HepG2 (cell line): Measurements from ENCODE around the gene CDC37L1. TPM values are rescaled to one million over a fixed set of nuclear protein-coding genes. Genes with fewer than 3 reads are reported as not detected.

Source experiments
- AGO1 ChIP-seq: fragments of 200-400 bp; formaldehyde crosslinking; IDR thresholded peaks from 2 replicates; pipeline ENCODE4 v1.6.1; 2017; ENCODE audit warnings: mild to moderate bottlenecking, low read depth, low read length, moderate library complexity; ENCODE audit not compliant: poor library complexity, severe bottlenecking
- FOXA3 ChIP-seq: IDR thresholded peaks from 2 replicates; pipeline ENCODE4 v1.6.1; 2016; ENCODE audit warnings: missing genetic modification reagents, missing compliant biosample characterization
- GPN1 ChIP-seq: sonication (generic); formaldehyde crosslinking; IDR thresholded peaks from 2 replicates; pipeline ENCODE4 v1.5.1; 2020; ENCODE audit warnings: missing genetic modification reagents, borderline replicate concordance
- HDAC2 ChIP-seq: sonication (generic); formaldehyde crosslinking; IDR thresholded peaks from 2 replicates; pipeline ENCODE4 v1.4.0; 2020; ENCODE audit warnings: missing genetic modification reagents
- JUNB ChIP-seq: sonication (generic); formaldehyde crosslinking; IDR thresholded peaks from 2 replicates; pipeline ENCODE4 v1.8.0; 2022; ENCODE audit warnings: missing genetic modification reagents, mild to moderate bottlenecking, borderline replicate concordance
- KDM4B ChIP-seq: sonication (generic); formaldehyde crosslinking; IDR thresholded peaks from 2 replicates; pipeline ENCODE4 v1.4.0; 2020; ENCODE audit warnings: missing genetic modification reagents
- KDM5A ChIP-seq: fragments of 200-600 bp; sonication (generic); IDR thresholded peaks from 2 replicates; pipeline ENCODE4 v1.7.0; 2018; ENCODE audit warnings: antibody characterized with exemption, mild to moderate bottlenecking, low read length, borderline replicate concordance
- KLF13 ChIP-seq: sonication (generic); formaldehyde crosslinking; IDR thresholded peaks from 2 replicates; pipeline ENCODE4 v1.4.0; 2020; ENCODE audit warnings: mild to moderate bottlenecking, missing genetic modification reagents
- NCOA2 ChIP-seq: sonication (generic); formaldehyde crosslinking; IDR thresholded peaks from 2 replicates; pipeline ENCODE4 v1.8.0; 2022; ENCODE audit warnings: inconsistent platforms
- NKX3-1 ChIP-seq: sonication (generic); formaldehyde crosslinking; IDR thresholded peaks from 2 replicates; pipeline ENCODE4 v1.5.0; 2020; ENCODE audit warnings: missing genetic modification reagents
- NR1H2 ChIP-seq: sonication (generic); formaldehyde crosslinking; IDR thresholded peaks from 2 replicates; pipeline ENCODE4 v1.8.1; 2022; ENCODE audit warnings: low read depth, missing genetic modification reagents, borderline replicate concordance
- POGK ChIP-seq: sonication (generic); formaldehyde crosslinking; conservative IDR thresholded peaks from 2 replicates; pipeline ENCODE4 v1.8.0; 2022; ENCODE audit warnings: mild to moderate bottlenecking, moderate library complexity, missing genetic modification reagents
- POLR2AphosphoS5 ChIP-seq: IDR thresholded peaks from 2 replicates; pipeline ENCODE4 v1.6.1; 2012; ENCODE audit warnings: low read depth, low read length
- RBM39 ChIP-seq: fragments of 200-400 bp; formaldehyde crosslinking; IDR thresholded peaks from one replicate; pipeline ENCODE4 v1.6.1; 2018; ENCODE audit warnings: antibody characterized with exemption, mild to moderate bottlenecking, low read depth, low read length; ENCODE audit not compliant: poor library complexity, severe bottlenecking
- SRSF4 ChIP-seq: fragments of 200-400 bp; formaldehyde crosslinking; IDR thresholded peaks from one replicate; pipeline ENCODE4 v1.6.1; 2018; ENCODE audit warnings: mild to moderate bottlenecking, low read depth, low read length, moderate library complexity; ENCODE audit not compliant: poor library complexity, severe bottlenecking
- TFAP4 ChIP-seq: sonication (generic); IDR thresholded peaks from 2 replicates; pipeline ENCODE4 v1.6.1; 2016; ENCODE audit warnings: low read depth, borderline replicate concordance
- ZBTB1 ChIP-seq: sonication (generic); formaldehyde crosslinking; IDR thresholded peaks from 2 replicates; pipeline ENCODE4 v1.4.0; 2020; ENCODE audit warnings: missing genetic modification reagents, borderline replicate concordance
- ZFX ChIP-seq: sonication (generic); formaldehyde crosslinking; IDR thresholded peaks from 2 replicates; pipeline ENCODE4 v1.4.0; 2020; ENCODE audit warnings: mild to moderate bottlenecking, low read depth, missing genetic modification reagents, moderate library complexity
- ZMYM2 ChIP-seq: sonication (generic); formaldehyde crosslinking; IDR thresholded peaks from 2 replicates; pipeline ENCODE4 v1.8.0; 2022; ENCODE audit warnings: mild to moderate bottlenecking, missing genetic modification reagents
- ZNF740 ChIP-seq: sonication (generic); formaldehyde crosslinking; IDR thresholded peaks from 2 replicates; pipeline ENCODE4 v1.4.0; 2020; ENCODE audit warnings: missing genetic modification reagents
- ZNF775 ChIP-seq: sonication (generic); formaldehyde crosslinking; IDR thresholded peaks from 2 replicates; pipeline ENCODE4 v1.4.0; 2020; ENCODE audit warnings: missing genetic modification reagents, mild to moderate bottlenecking, moderate library complexity, borderline replicate concordance
- ZSCAN20 ChIP-seq: sonication (generic); formaldehyde crosslinking; IDR thresholded peaks from 2 replicates; pipeline ENCODE4 v1.4.0; 2020; ENCODE audit warnings: missing genetic modification reagents, mild to moderate bottlenecking, borderline replicate concordance
- polyA plus RNA-seq, 8 experiments: library from polyadenylated mRNA; depleted of rRNA in 3 of 8; stranded (reverse) in 7 of 8; unstranded in 1 of 8; fragments of >200 nt; fragmentation: Illumina TruSeq in 4 of 8; extraction: Trizol in 4 of 8; gene quantifications; 2 replicates each; pipeline versions ENCODE4 v1.2.1 to v1.2.3, GENCODE V29; 2011 to 2016; ENCODE audit warnings: low read depth in 4 of 8, missing spikeins in 1 of 8, mixed read lengths in 1 of 8; ENCODE audit not compliant: insufficient read depth in 1 of 8
- total RNA-seq, 5 experiments: library from RNA; depleted of rRNA; stranded (reverse); fragments of >200 nt; fragmentation: Illumina TruSeq; extraction: Trizol; gene quantifications; 2 replicates each; pipeline ENCODE4 v1.2.3, GENCODE V29; 2016; ENCODE audit warnings: low read depth in 1 of 5
- TF ChIP-seq, protein P1 (sequence below): sonication (generic); formaldehyde crosslinking; IDR thresholded peaks from 2 replicates; pipeline ENCODE4; 2020; ENCODE audit warnings: missing genetic modification reagents, mild to moderate bottlenecking, borderline replicate concordance

CDC37L1 gene
- total and polyA plus RNA-seq, 2 of the 13 experiments (the other 11 are each of a cell fraction or from before 2014, with no cell fraction given), result 5.5 to 17.0 TPM

DNA sequence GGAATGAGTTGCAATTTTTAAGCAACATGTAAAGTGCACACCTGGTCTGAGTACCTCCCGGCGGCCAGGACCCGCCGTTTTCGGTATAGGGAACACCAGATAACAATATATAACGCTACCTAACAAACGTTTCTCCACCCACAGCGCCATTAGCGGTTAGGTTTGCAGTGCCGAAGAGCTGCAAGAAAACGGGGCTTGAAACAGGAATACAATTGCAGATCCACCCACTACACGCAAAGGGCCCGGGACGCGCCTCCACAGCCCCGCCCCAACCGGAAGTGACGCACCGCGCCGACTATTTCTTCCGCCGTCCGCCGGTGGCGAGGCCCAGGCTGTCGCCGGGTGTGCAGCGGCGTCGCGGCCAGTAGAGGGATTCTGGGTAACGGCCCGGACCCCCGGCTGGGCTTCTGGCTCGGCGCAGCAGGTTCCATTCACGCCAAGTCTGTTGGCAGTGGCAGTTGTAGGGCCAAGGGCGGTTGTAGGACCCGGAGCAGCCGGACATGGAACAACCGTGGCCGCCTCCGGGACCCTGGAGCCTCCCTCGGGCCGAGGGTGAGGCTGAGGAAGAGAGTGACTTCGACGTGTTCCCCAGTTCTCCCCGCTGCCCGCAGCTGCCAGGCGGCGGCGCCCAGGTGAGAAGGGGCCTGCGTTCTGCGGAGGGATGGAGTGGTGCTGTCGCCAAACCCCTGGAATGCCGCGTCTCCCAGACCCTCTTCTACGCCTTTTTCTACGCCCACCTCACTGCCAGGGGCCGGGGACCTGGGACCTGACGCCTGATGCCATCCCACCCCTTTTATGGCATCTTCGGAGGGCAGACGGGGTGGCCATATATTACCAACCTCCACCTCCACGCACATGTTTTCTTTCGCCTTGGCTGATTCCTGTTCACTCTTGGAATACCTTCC lies at the start of gene CDC37L1 (continued):
- TF ChIP-seq HDAC2 (CRISPR knock-in tag), result peak; percentile 75
- no peak for TF ChIP-seq JUNB (CRISPR knock-in tag)
- peak; percentile 71; the same call in 1 of the 2 replicates for TF ChIP-seq FOXA3 (CRISPR knock-in tag)
- peak; percentile 54; the same call in 1 of the 2 replicates for TF ChIP-seq KDM4B
- TF ChIP-seq ZNF740, result 0 out of 2 replicates have a peak, but pooled peaks have one; percentile 24
- TF ChIP-seq ZFX (CRISPR knock-in tag), result peak; percentile 95
- peak; percentile 96 for TF ChIP-seq RBM39
- peak; percentile 35; the same call in 1 of the 2 replicates for TF ChIP-seq ZSCAN20 (CRISPR knock-in tag)
- no peak; the same call in 1 of the 2 replicates for TF ChIP-seq GPN1 (CRISPR knock-in tag)
- TF ChIP-seq POLR2AphosphoS5, result peak; percentile 95
- peak; percentile 24; the same call in 1 of the 2 replicates for TF ChIP-seq ZMYM2 (CRISPR knock-in tag)
- no peak for TF ChIP-seq NR1H2
- TF ChIP-seq POGK (CRISPR knock-in tag), result peak; percentile 87
- TF ChIP-seq AGO1, result peak; percentile 72
- TF ChIP-seq KDM5A, result peak; percentile 59; the same call in 1 of the 2 replicates
- TF ChIP-seq SRSF4, result no peak
- peak; percentile 75; the same call in 1 of the 2 replicates for TF ChIP-seq KLF13 (CRISPR knock-in tag)
- TF ChIP-seq, protein P1, sequence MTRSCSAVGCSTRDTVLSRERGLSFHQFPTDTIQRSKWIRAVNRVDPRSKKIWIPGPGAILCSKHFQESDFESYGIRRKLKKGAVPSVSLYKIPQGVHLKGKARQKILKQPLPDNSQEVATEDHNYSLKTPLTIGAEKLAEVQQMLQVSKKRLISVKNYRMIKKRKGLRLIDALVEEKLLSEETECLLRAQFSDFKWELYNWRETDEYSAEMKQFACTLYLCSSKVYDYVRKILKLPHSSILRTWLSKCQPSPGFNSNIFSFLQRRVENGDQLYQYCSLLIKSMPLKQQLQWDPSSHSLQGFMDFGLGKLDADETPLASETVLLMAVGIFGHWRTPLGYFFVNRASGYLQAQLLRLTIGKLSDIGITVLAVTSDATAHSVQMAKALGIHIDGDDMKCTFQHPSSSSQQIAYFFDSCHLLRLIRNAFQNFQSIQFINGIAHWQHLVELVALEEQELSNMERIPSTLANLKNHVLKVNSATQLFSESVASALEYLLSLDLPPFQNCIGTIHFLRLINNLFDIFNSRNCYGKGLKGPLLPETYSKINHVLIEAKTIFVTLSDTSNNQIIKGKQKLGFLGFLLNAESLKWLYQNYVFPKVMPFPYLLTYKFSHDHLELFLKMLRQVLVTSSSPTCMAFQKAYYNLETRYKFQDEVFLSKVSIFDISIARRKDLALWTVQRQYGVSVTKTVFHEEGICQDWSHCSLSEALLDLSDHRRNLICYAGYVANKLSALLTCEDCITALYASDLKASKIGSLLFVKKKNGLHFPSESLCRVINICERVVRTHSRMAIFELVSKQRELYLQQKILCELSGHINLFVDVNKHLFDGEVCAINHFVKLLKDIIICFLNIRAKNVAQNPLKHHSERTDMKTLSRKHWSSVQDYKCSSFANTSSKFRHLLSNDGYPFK, result peak; percentile 85; the same call in 1 of the 2 replicates
- peak; percentile 46 for TF ChIP-seq NCOA2 (CRISPR knock-in tag)
- TF ChIP-seq TFAP4, result peak; percentile 37; the same call in 1 of the 2 replicates
- peak; percentile 89 for TF ChIP-seq NKX3-1
- peak; percentile 84; the same call in 1 of the 2 replicates for TF ChIP-seq ZNF775
- TF ChIP-seq ZBTB1, result no peak
